ENCODE data around the gene RHOT1.

DNA sequence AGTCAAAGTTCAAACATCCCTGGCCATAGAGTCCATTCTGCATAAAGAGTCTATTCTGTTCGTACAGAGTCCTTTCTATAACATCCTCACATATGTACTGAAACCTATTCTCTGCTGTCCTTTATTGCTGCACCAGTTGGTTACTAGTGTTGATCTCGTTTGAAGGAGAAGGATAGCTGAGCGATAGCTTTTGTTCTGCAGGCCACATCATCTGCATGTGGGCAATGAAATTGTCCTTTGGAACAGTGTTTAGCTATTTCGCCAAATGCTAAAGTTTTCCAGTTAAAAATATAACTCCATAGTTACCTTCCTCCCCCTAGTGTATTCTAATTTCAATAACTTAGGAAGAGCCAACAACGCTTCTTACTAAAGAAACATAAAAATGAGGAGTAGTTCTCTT lies 6.0 kb downstream of the RHOT1 start:
- TF ChIP-seq, protein P1, sequence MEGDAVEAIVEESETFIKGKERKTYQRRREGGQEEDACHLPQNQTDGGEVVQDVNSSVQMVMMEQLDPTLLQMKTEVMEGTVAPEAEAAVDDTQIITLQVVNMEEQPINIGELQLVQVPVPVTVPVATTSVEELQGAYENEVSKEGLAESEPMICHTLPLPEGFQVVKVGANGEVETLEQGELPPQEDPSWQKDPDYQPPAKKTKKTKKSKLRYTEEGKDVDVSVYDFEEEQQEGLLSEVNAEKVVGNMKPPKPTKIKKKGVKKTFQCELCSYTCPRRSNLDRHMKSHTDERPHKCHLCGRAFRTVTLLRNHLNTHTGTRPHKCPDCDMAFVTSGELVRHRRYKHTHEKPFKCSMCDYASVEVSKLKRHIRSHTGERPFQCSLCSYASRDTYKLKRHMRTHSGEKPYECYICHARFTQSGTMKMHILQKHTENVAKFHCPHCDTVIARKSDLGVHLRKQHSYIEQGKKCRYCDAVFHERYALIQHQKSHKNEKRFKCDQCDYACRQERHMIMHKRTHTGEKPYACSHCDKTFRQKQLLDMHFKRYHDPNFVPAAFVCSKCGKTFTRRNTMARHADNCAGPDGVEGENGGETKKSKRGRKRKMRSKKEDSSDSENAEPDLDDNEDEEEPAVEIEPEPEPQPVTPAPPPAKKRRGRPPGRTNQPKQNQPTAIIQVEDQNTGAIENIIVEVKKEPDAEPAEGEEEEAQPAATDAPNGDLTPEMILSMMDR (conservative IDR thresholded peaks at IDR 0.05; ENCODE audit: low read depth, low read length), result no peak
- no peak for TF ChIP-seq EZH2phosphoT487 (IDR thresholded peaks at IDR 0.05; ENCODE audit: borderline replicate concordance, low read length)
- TF ChIP-seq EZH2 (IDR thresholded peaks at IDR 0.05; ENCODE audit: low read length, unreplicated experiment), result no peak
